Natural killer cell (primary cell): ENCODE results near the gene MLLT10. TPM values are rescaled to one million over a fixed set of nuclear protein-coding genes. Genes with fewer than 3 reads are reported as not detected.
A peak's percentile ranks its signal among the peaks of the same experiment; 100 is the strongest.

Source experiments
- ATAC-seq, 3 donors: fragments of 150-1000 bp in 2 of 3; fragments of 200-7000 bp in 1 of 3; cut with Tn5 transposase; 1 replicate in 1 of 3; 2 replicates in 2 of 3; pipeline ENCODE4 v1.10.0; 2021; ENCODE audit warnings: mild to moderate bottlenecking in 2 of 3, moderate library complexity in 2 of 3
- DNase-seq, 2 donors: peaks; one replicate each; pipeline versions ENCODE4 v3.0.0 to v3.0.0-alpha.2; 2013 to 2021; ENCODE audit warnings: mixed read lengths in 1 of 2
- H3K27ac ChIP-seq: one replicate; pipeline ENCODE4 v1.5.1; 2013; ENCODE audit warnings: mild to moderate bottlenecking, low read length
- H3K27me3 ChIP-seq: one replicate; pipeline ENCODE4 v1.6.1; 2013; ENCODE audit warnings: low read length; ENCODE audit not compliant: control insufficient read depth, insufficient read depth
- H3K36me3 ChIP-seq: one replicate; pipeline ENCODE4 v1.6.1; 2013; ENCODE audit warnings: low read length; ENCODE audit not compliant: control insufficient read depth, insufficient read depth
- H3K4me1 ChIP-seq: one replicate; pipeline ENCODE4 v1.6.1; 2013; ENCODE audit warnings: low read length; ENCODE audit not compliant: control insufficient read depth, insufficient read depth
- H3K4me3 ChIP-seq: one replicate; pipeline ENCODE4 v1.5.1; 2013; ENCODE audit warnings: low read length
- H3K9me3 ChIP-seq: one replicate; pipeline ENCODE4 v1.6.1; 2013; ENCODE audit warnings: low read length; ENCODE audit not compliant: control insufficient read depth, insufficient read depth
- H3K27ac Mint-ChIP-seq, 2 donors: one replicate each; pipeline ENCODE4 v1.8.0; 2022; ENCODE audit warnings: mild to moderate bottlenecking in 2 of 2, mixed read lengths in 2 of 2, moderate library complexity in 1 of 2
- H3K27me3 Mint-ChIP-seq, 2 donors: one replicate each; pipeline ENCODE4 v1.8.0; 2022; ENCODE audit warnings: low read depth in 2 of 2, mixed read lengths in 2 of 2
- H3K36me3 Mint-ChIP-seq: one replicate; pipeline ENCODE4 v1.8.0; 2022; ENCODE audit warnings: mixed read lengths
- H3K4me1 Mint-ChIP-seq, 2 donors: one replicate each; pipeline ENCODE4 v1.8.0; 2022; ENCODE audit warnings: mixed read lengths in 2 of 2
- H3K4me3 Mint-ChIP-seq: one replicate; pipeline ENCODE4 v1.8.0; 2022; ENCODE audit warnings: mild to moderate bottlenecking, moderate library complexity, mixed read lengths
- H3K9me3 Mint-ChIP-seq, 2 donors: one replicate each; pipeline ENCODE4 v1.8.0; 2022; ENCODE audit warnings: mixed read lengths in 2 of 2
- WGBS: methylation state at CpG from one replicate; pipeline ENCODE4 v1.1.7; 2013; ENCODE audit warnings: missing lambda C conversion rate; ENCODE audit not compliant: insufficient coverage; 5-methylcytosine and 5-hydroxymethylcytosine counted together
- intact Hi-C: fragments of 100-400 bp; cut with micrococcal nuclease; formaldehyde crosslinking; loops from one replicate; pipeline ENCODE4 v1.14.2; 2022
- total RNA-seq, 4 donors: library from RNA; stranded (reverse); fragments of 120-200 nt in 1 of 4; gene quantifications; one replicate each; pipeline versions ENCODE4 v1.2.3 to v1.2.4, GENCODE V29; 2013 to 2022
- TF ChIP-seq, protein P1 (sequence below): fragments of 200-600 bp; IDR thresholded peaks from one replicate; pipeline ENCODE4 v1.8.0; 2022; ENCODE audit warnings: antibody characterized with exemption

MLLT10 gene
- total RNA-seq, 3 donors from 2014 or later (not counting 1 experiment from before 2014, with no cell fraction given) = 40.4 to 65.2 (median 60.0) TPM

DNA sequence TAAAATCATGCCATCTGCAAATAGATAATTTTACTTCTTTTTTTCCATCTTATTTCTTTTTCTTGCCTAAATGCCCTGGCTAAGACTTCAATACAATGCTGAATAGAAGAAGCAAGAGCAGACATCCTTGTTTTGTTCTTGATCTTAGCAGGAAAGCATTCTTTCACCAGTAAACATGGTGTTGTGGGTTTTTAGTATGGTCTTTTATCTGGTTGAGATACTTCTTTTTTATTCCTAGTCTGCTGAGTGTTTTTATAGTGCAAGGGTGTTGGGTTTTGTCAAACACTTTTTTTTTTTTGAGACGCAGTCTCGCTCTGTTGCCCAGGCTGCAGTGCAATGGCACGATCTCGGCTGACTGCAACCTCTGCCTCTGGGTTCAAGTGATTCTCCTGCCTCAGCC lies 237.2 kb downstream of the MLLT10 start:
- no peaks in the 10 kb centered on the region for H3K9me3 ChIP-seq
- H3K4me1 ChIP-seq = no peaks in the 10 kb centered on the region
- no peak overlapping the region for H3K4me3 ChIP-seq
- ATAC-seq (no peak), DNase-seq (no peak)
- Mint-ChIP-seq H3K27ac (no peak overlapping the region), H3K36me3 (no peaks in the 10 kb centered on the region), H3K9me3 (no peaks in the 10 kb centered on the region), H3K4me1 (peaks cover 0 to 10% of the 10 kb centered on the region in 2 donors), H3K4me3 (no peak overlapping the region), H3K27me3 (no peaks in the 10 kb centered on the region)
- TF ChIP-seq, protein P1, sequence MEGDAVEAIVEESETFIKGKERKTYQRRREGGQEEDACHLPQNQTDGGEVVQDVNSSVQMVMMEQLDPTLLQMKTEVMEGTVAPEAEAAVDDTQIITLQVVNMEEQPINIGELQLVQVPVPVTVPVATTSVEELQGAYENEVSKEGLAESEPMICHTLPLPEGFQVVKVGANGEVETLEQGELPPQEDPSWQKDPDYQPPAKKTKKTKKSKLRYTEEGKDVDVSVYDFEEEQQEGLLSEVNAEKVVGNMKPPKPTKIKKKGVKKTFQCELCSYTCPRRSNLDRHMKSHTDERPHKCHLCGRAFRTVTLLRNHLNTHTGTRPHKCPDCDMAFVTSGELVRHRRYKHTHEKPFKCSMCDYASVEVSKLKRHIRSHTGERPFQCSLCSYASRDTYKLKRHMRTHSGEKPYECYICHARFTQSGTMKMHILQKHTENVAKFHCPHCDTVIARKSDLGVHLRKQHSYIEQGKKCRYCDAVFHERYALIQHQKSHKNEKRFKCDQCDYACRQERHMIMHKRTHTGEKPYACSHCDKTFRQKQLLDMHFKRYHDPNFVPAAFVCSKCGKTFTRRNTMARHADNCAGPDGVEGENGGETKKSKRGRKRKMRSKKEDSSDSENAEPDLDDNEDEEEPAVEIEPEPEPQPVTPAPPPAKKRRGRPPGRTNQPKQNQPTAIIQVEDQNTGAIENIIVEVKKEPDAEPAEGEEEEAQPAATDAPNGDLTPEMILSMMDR = no peak
- H3K27ac ChIP-seq = no peak overlapping the region
- H3K36me3 ChIP-seq = no peaks in the 10 kb centered on the region
- H3K27me3 ChIP-seq = no peaks in the 10 kb centered on the region
- WGBS = 87% methylated on average over 4 of the region's 4 CpGs
- intact Hi-C loops = no loop called here

DNA sequence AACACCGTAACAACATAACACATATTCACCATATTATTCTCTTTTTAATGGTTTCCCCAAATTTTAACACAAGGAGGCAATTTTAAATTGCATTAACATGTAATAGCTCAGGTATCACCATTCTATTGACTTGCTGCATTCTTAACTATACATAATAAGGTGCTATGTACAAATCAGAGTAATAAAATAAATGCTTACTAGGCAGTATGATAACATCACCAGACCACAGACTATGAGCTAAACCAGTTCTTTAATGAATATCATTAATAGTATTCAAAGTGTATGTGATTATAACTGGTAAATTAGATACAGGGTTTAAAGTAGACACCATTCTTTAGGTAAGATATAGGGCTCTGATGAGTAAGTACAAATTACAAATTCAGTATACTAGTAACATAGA lies 242.9 kb downstream of the MLLT10 start:
- Histone ChIP-seq H3K9me3 (no peaks in the 10 kb centered on the region), H3K4me3 (no peak overlapping the region), H3K27ac (no peak overlapping the region), H3K36me3 (no peaks in the 10 kb centered on the region), H3K4me1 (no peaks in the 10 kb centered on the region), H3K27me3 (no peaks in the 10 kb centered on the region)
- DNase-seq = no peak
- H3K9me3 Mint-ChIP-seq = peaks cover 0 to 6% of the 10 kb centered on the region in 2 donors
- WGBS = 100% methylated on average over 1 of the region's 1 CpG
- no peak for ATAC-seq
- H3K27ac Mint-ChIP-seq = no peak overlapping the region
- peaks cover 17 to 32% of the 10 kb centered on the region in 2 donors for H3K4me1 Mint-ChIP-seq
- intact Hi-C loops = no loop called here
- H3K36me3 Mint-ChIP-seq = peaks cover 5% of the 10 kb centered on the region
- TF ChIP-seq, protein P1 = no peak
- no peak overlapping the region for H3K4me3 Mint-ChIP-seq
- no peaks in the 10 kb centered on the region for H3K27me3 Mint-ChIP-seq

GRCh38 chr10:21791276-21791675 lies 257.2 kb downstream of the MLLT10 start:
- Mint-ChIP-seq H3K27me3 (no peaks in the 10 kb centered on the region), H3K27ac (peak overlapping the region in 1 of 2 donors; percentile 8), H3K4me1 (peaks cover 26 to 32% of the 10 kb centered on the region in 2 donors), H3K36me3 (peaks cover 8% of the 10 kb centered on the region), H3K9me3 (peaks cover 0 to 5% of the 10 kb centered on the region in 2 donors), H3K4me3 (no peak overlapping the region)
- Histone ChIP-seq H3K4me1 (peaks cover 4% of the 10 kb centered on the region), H3K4me3 (no peak overlapping the region), H3K9me3 (no peaks in the 10 kb centered on the region), H3K27ac (no peak overlapping the region), H3K27me3 (no peaks in the 10 kb centered on the region), H3K36me3 (no peaks in the 10 kb centered on the region)
- DNase-seq = no peak
- ATAC-seq = no peak
- intact Hi-C loops = no loop called here
- 93% methylated on average over 1 of the region's 2 CpGs for WGBS
- TF ChIP-seq, protein P1 = no peak

Other genes starting within 250 kb of the MLLT10 start
- gene SKIDA1, start 8.6 kb upstream of the MLLT10 start, total RNA-seq = not detected